Measurements from ENCODE around the gene GNPDA1. TPM values are rescaled to one million over a fixed set of nuclear protein-coding genes. Genes with fewer than 3 reads are reported as not detected.

Gene GNPDA1
- total and polyA plus RNA-seq, 2 of the 8 experiments (the other 6 are each of a cell fraction or from before 2014, with no cell fraction given): 33.0 to 94.3 TPM

DNA sequence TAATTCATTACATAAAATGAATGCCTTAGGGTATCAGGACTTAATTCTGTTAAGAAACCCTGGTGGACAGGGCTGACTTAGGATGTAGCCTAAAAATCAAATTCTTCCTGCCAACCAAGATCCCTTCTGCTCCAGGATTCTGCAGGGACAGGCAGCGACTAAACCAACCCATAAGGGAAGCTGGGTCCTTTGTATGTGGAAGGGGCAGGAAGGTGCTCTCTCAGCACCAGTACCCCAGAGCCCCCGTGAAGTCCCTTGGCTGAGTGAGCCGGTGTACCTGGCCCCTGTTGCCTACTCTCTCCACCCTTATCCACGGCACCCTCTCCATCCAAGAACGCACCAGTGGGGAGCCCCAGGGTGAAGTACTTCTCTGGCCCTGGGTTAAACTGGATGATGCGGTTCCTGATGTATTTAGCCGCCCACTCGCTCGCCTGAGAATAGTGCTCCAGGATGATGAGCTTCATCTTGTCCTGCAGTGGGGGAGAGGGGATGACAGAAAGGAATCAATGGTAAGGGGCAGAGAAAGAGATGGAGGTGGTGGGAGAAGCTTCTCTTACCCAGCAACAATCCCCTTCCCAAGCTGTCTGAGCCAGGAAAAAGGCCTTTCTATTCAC, 1.1 kb downstream of the GNPDA1 start:
- POLR2A ChIA-PET (ENCODE audit: partially characterized antibody): interaction anchor here (0.6 to 2.4 kb wide), 20 partner anchors 8 to 353 kb away, joined by 3 to 11 read pairs (median 4); partner anchors contain the start of genes NDFIP1 and RNF14
- peak overlapping the region; percentile 75 to 78; a peak in 3 of 4 replicates for H3K4me2 ChIP-seq (ENCODE audit: insufficient read depth in 1 of 2, low read depth in 2 of 2, low read length in 2 of 2)
- TF ChIP-seq, protein P1, sequence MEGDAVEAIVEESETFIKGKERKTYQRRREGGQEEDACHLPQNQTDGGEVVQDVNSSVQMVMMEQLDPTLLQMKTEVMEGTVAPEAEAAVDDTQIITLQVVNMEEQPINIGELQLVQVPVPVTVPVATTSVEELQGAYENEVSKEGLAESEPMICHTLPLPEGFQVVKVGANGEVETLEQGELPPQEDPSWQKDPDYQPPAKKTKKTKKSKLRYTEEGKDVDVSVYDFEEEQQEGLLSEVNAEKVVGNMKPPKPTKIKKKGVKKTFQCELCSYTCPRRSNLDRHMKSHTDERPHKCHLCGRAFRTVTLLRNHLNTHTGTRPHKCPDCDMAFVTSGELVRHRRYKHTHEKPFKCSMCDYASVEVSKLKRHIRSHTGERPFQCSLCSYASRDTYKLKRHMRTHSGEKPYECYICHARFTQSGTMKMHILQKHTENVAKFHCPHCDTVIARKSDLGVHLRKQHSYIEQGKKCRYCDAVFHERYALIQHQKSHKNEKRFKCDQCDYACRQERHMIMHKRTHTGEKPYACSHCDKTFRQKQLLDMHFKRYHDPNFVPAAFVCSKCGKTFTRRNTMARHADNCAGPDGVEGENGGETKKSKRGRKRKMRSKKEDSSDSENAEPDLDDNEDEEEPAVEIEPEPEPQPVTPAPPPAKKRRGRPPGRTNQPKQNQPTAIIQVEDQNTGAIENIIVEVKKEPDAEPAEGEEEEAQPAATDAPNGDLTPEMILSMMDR (IDR thresholded peaks at IDR 0.05; ENCODE audit: control extremely low read depth in 1 of 3, insufficient read depth in 1 of 3, low read depth in 1 of 3, low read length in 3 of 3): no peak
- TF ChIP-seq HDAC2 (IDR thresholded peaks at IDR 0.05; ENCODE audit: borderline replicate concordance in 1 of 2, low read depth in 2 of 2, low read length in 2 of 2): no peak
- TF ChIP-seq RXRA (IDR thresholded peaks at IDR 0.05; ENCODE audit: insufficient read depth, low read depth, low read length): no peak
- TF ChIP-seq, protein P2, sequence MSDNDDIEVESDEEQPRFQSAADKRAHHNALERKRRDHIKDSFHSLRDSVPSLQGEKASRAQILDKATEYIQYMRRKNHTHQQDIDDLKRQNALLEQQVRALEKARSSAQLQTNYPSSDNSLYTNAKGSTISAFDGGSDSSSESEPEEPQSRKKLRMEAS (IDR thresholded peaks at IDR 0.05): no peak
- no peak for TF ChIP-seq POU5F1 (IDR thresholded peaks at IDR 0.05; ENCODE audit: low read depth, low read length)
- no peak for TF ChIP-seq TAF7 (optimal IDR thresholded peaks at IDR 0.05; ENCODE audit: borderline replicate concordance, low read depth, low read length)
- no peak for TF ChIP-seq EGR1 (IDR thresholded peaks at IDR 0.05; ENCODE audit: borderline replicate concordance, low read depth, low read length)
- TF ChIP-seq CBX8 (IDR thresholded peaks at IDR 0.05; ENCODE audit: borderline replicate concordance, low read depth, low read length): no peak
- TF ChIP-seq GABPA (IDR thresholded peaks at IDR 0.05; ENCODE audit: borderline replicate concordance, insufficient read depth, low read length): no peak

More for the DNA sequence above, 1.1 kb downstream of the GNPDA1 start:
- Histone ChIP-seq H3K79me2 (ENCODE audit: control insufficient read depth in 1 of 2, insufficient read depth in 2 of 2, low read length in 2 of 2) (no peaks in the 10 kb centered on the region), H4K20me1 (replicated peaks in 1 of 2; ENCODE audit: control insufficient read depth in 1 of 2, insufficient read depth in 2 of 2, low read length in 2 of 2) (no peaks in the 10 kb centered on the region), H2BK20ac (ENCODE audit: low read length) (no peak overlapping the region), H3K23me2 (ENCODE audit: low read depth, low read length) (peaks cover 4% of the 10 kb centered on the region; the same call in 1 of the 2 replicates), H3K18ac (ENCODE audit: extremely low read depth, low read length) (no peak overlapping the region), H3K27me3 (replicated peaks in 1 of 4; ENCODE audit: control insufficient read depth in 3 of 4, extremely low read depth in 1 of 4, insufficient read depth in 3 of 4, low read length in 3 of 4) (no peaks in the 10 kb centered on the region), H3K23ac (ENCODE audit: insufficient read length) (no peak overlapping the region), H3K9me3 (ENCODE audit: insufficient read depth in 2 of 2, low read depth in 1 of 2, low read length in 1 of 2) (no peaks in the 10 kb centered on the region), H3K79me1 (ENCODE audit: low read depth, low read length) (no peaks in the 10 kb centered on the region), H3K4me1 (replicated peaks in 1 of 4; ENCODE audit: control insufficient read depth in 3 of 4, insufficient read depth in 4 of 4, low read length in 3 of 4) (peaks cover 0 to 2% (median 2%) of the 10 kb centered on the region in 4 experiments; a peak in 4 of 7 replicates), H2BK12ac (ENCODE audit: low read depth, low read length) (no peak overlapping the region), H3K9ac (replicated peaks in 1 of 4; ENCODE audit: extremely low read depth in 1 of 4, low read depth in 3 of 4, low read length in 3 of 4) (no peak overlapping the region), H2BK15ac (ENCODE audit: low read length) (no peak overlapping the region), H4K5ac (ENCODE audit: insufficient read length, low read depth, low read length) (no peak overlapping the region), H3K56ac (replicated peaks; ENCODE audit: insufficient read length, low read depth, low read length) (no peak overlapping the region), H2BK5ac (ENCODE audit: low read depth, low read length) (no peak overlapping the region), H4K8ac (ENCODE audit: extremely low read depth, insufficient read depth, low read length) (no peak overlapping the region), H3K4ac (replicated peaks; ENCODE audit: insufficient read length, low read depth, low read length) (no peak overlapping the region), H2AK5ac (ENCODE audit: low read depth, low read length) (no peak overlapping the region), H4K91ac (replicated peaks; ENCODE audit: insufficient read length, low read length) (no peak overlapping the region), H3K4me3 (ENCODE audit: extremely low read depth in 1 of 4, insufficient read depth in 2 of 4, low read depth in 3 of 4, low read length in 4 of 4) (peak overlapping the region in 3 of 4 experiments; percentile 56 to 81 (median 76); a peak in 4 of 8 replicates), H3K36me3 (ENCODE audit: control insufficient read depth in 2 of 4, insufficient read depth in 4 of 4, low read length in 3 of 4) (peaks cover 0 to 15% (median 2%) of the 10 kb centered on the region in 4 experiments; a peak in 4 of 8 replicates), H3K14ac (ENCODE audit: insufficient read length) (no peak overlapping the region), H3K27ac (ENCODE audit: low read depth, low read length) (no peak overlapping the region), H2BK120ac (replicated peaks; ENCODE audit: low read depth, low read length) (no peak overlapping the region), H2AFZ (ENCODE audit: low read length) (no peak overlapping the region)
- no peak for DNase-seq (ENCODE audit: low read depth in 1 of 2, low spot score in 2 of 2)
- FAIRE-seq: no peak
- WGBS, 2 experiments (ENCODE audit: extremely low coverage in 1 of 2, insufficient coverage in 1 of 2, insufficient read length in 1 of 2, insufficient replicate concordance in 2 of 2, low coverage in 1 of 2, low lambda C conversion rate in 2 of 2, missing lambda C conversion rate in 1 of 2): 90% methylated on average over 9 of the region's 9 CpGs; no CpG with 5 or more reads in 1 of the 2 experiments
- CTCF ChIA-PET (ENCODE audit: partially characterized antibody): interaction anchor here (0.7 to 11.4 kb wide), 36 partner anchors 9 to 702 kb away, joined by 3 to 112 read pairs (median 4); partner anchors contain the start of genes FCHSD1, NDFIP1 and RNF14

Data from H1 (cell line).